Measurements from ENCODE around the gene EPHA8.

- TF ChIP-seq CTCF (IDR thresholded peaks at IDR 0.05), result no peak
- no peak for TF ChIP-seq POLR2A (IDR thresholded peaks at IDR 0.05)
Observed at GRCh38 chr1:22616571-22616970, 53.3 kb downstream of the EPHA8 start.

Data from testis (tissue), 2 donors.